Activated gamma-delta T cell treated with anti-CD3 and anti-CD28 coated beads, Interleukin-2, amount 50 U/mL, for 16 hours (primary cell): Measurements from ENCODE around the gene SMCO1.
"Not testable (repeated sequence)": the region's sequence is repeated elsewhere in the genome, so short reads cannot be mapped to it uniquely, and the experiment has no call there.

Source experiments
- DNase-seq: peaks from one replicate; pipeline ENCODE4 v3.0.0-alpha.2; 2020; ENCODE audit warnings: low read depth

SMCO1 gene

GRCh38 chr3:196521291-196521690 lies 6.1 kb upstream of the SMCO1 start:
- not testable (repeated sequence) for DNase-seq

DNA sequence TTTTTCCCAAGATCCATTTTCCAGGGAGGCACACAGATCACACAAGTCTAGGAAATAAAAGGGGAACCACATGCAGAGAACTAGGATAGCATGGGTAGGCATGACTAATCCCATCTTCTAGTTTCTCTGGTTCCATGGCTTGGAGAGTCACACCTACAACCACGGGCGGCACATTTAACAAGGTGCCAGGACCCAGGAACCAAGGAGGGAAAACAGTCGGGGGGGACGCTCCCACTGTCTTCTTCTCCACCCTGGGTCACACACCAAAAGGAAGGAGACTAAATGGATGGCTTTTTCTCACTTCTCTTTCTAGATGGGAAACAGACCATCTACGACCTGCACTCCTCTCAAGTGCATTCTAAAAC lies 4.6 kb upstream of the SMCO1 start:
- no peak for DNase-seq

DNA sequence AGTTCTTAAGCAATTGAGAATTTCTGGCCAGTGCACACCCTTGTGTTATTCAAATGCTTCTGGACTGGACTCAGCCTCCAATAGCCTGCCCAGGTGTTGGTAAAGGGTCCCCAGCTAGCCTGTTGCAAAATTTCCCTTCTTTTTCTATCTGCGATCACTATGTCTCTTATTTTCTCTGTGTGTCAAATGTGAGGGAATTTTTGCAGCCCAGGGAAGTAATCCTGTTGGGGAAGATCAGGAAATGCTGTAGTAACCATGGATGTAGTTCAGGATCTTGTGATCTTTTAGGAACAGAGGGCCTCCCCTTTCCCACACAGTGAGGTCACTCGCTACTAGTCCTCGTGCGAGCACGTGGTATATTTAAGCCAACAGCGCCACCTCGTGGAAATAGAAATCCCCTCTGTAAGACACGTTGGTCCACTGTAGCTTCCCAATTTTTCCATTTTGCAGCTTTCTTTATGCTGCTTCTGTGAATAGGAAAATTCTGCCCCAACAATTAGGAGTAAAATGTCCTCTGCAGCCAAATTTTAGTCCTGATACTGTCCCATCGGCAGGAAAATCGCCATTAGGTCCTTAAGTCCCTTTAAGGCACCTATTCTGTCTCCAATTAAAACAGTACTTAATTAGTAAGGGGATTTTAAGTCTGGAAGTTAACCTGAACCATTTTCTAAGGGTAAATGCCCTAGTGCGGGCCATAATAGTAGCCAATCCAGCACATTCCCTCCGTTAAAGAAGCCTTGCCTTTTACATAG lies 4.0 kb upstream of the SMCO1 start:
- peak; percentile 29 for DNase-seq

- no peak for DNase-seq
These were observed 2.8 kb upstream of the SMCO1 start for GRCh38 chr3:196517919-196518318.

- no peak for DNase-seq
These were observed 2.1 kb upstream of the SMCO1 start for GRCh38 chr3:196517162-196517800.

- DNase-seq, result no peak
These were observed 813 bp downstream of the SMCO1 start for GRCh38 chr3:196514350-196514716.

DNA sequence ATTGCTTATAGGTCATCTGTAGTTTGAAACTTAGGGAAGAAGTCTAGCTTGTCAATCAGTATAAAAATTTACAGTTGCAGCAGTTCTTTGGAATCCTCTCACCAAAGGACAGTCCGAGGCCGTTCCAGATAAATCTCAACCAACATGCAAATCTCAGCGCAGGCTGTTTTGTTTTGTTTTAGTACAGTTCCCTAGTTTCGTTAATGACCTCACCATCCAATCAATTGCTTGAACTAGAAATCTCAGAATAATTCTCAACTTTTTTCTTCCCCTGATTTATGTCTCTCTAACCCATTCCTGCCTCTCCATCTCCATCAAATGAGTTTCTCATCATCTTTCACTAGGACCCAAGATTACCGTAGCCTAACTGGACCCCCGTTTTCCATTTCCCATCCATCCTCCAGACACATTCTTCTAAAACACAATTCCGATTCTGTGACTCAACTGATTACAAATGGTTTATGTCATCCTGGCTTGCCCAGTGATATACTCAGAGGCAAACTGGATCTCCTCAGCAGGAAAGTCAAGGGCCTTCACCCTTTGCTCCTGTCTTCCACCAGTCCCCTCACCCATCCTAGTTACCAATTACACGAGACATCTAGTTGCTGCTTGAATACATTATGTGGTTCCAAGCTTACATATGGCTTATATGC lies 1.3 kb downstream of the SMCO1 start:
- DNase-seq, result no peak

- DNase-seq, result not testable (repeated sequence)
These were observed 3.3 kb downstream of the SMCO1 start for GRCh38 chr3:196511646-196512425.

GRCh38 chr3:196511108-196511507 lies 4.0 kb downstream of the SMCO1 start:
- DNase-seq, result not testable (repeated sequence)

DNA sequence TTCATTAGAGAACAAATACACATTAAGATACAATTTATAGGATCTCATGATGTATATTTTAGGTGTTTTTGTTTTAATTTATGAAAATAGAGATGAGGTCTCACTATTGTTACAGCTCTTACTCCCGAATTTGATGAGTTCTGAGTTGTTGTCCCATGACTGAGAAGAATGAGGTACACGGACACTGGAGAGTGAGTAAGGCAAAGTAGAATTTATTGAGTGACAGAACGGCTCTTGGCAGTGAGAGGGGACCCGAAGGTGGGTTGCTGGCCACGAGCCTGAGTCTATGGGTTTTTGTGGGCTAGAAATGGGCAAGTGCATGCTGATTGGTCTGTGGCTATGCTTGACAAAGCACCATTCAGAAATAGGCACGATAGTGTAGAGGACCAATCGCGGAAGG lies 8.5 kb downstream of the SMCO1 start:
- no peak for DNase-seq

DNA sequence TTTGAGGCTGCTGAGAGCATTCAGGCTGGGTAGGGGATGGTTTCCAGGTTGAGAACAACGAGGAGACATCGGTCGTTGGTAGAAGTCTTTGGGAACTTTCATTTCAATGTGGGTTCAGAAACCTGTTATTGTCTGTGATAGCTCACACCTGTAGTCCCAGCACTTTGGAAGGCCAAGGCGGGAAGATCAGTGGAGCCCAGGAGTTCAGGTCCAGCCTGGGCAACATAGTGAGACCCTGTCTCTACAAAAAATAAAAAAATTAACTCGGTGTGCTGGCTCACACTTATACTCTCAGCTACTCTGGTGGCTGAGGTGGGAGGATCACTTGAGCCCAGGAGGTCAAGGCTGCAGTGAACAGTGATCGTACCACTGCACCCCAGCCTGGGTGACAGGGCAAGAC lies 10.6 kb downstream of the SMCO1 start:
- DNase-seq, result no peak

DNA sequence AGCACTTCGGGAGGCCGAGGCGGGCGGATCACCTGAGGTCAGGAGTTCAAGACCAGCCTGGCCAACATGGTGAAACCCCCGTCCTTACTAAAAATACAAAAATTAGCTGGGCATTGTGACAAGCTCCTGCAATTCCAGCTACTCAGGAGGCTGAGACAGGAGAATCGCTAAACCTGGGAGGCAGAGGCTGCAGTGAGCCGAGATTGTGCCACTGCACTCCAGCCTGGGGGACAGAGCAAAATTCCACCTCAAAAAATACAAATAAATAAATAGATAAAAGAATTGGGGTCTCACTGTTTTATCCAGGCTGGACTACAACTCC lies 11.1 kb downstream of the SMCO1 start:
- DNase-seq, result not testable (repeated sequence)

- peak; percentile 87 for DNase-seq
These were observed 11.7 kb downstream of the SMCO1 start, which contains the start of gene RNF168 for GRCh38 chr3:196503196-196504076. RNF168 (minus strand) TSS chr3:196503768; CDS start chr3:196503173, 595 bp downstream.

DNA sequence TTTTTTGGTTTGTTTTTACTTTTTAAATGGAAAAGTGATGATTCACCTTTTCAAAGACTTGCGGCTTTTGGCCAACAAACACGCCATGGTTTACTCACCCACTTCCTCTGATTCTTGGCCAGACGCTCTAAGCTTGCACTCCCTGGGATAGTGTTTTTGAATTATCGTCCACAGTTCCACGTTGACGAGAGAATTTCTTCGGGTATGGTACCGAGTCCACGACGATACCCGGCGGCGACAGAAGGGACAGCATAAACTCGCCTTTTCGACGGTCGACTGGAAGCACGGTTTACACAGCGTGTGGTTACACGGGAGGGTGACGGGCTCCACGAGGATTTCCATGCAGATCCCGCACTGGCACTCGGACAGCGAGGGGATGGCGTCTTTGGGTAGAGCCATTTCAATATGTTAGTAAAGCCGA lies 12.4 kb downstream of the SMCO1 start:
- peak; percentile 45 for DNase-seq

GRCh38 chr3:196501316-196502044 lies 13.7 kb downstream of the SMCO1 start:
- peak; percentile 18 for DNase-seq

GRCh38 chr3:196499807-196500524 lies 15.2 kb downstream of the SMCO1 start:
- no peak for DNase-seq

GRCh38 chr3:196499061-196499460 lies 16.1 kb downstream of the SMCO1 start:
- DNase-seq, result no peak

- DNase-seq, result no peak
These were observed 16.8 kb downstream of the SMCO1 start for GRCh38 chr3:196498297-196498696.

DNA sequence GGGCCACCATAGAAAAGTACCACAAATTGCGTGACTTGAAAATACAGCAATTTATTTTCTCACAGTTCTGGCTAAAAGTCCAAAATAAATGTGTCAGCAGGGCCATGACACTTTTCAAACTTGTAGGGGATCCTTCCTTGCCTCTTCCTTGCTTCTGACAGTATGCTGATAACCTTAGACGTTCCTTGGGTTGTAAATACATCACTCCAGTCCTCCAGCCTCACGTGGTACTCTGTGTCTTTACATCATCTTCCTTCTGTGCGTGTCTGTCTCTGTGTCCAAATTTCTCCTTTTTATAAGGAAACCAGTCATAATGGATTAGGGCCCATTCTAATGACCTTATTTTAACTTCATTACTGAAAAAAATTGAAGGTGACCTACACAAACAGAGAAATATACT lies 19.0 kb downstream of the SMCO1 start:
- no peak for DNase-seq

GRCh38 chr3:196493292-196493691 lies 21.9 kb downstream of the SMCO1 start:
- DNase-seq, result no peak
